ENCODE measurements around the gene TRIM8. TPM values are rescaled to one million over a fixed set of nuclear protein-coding genes. Genes with fewer than 3 reads are reported as not detected.
A peak's percentile ranks its signal among the peaks of the same experiment; 100 is the strongest.

TRIM8 gene
- total RNA-seq, 1 experiment from 2014 or later: 91.6 TPM

GRCh38 chr10:102669206-102670064, 25.2 kb downstream of the TRIM8 start (continued):
- TF ChIP-seq, protein P1, sequence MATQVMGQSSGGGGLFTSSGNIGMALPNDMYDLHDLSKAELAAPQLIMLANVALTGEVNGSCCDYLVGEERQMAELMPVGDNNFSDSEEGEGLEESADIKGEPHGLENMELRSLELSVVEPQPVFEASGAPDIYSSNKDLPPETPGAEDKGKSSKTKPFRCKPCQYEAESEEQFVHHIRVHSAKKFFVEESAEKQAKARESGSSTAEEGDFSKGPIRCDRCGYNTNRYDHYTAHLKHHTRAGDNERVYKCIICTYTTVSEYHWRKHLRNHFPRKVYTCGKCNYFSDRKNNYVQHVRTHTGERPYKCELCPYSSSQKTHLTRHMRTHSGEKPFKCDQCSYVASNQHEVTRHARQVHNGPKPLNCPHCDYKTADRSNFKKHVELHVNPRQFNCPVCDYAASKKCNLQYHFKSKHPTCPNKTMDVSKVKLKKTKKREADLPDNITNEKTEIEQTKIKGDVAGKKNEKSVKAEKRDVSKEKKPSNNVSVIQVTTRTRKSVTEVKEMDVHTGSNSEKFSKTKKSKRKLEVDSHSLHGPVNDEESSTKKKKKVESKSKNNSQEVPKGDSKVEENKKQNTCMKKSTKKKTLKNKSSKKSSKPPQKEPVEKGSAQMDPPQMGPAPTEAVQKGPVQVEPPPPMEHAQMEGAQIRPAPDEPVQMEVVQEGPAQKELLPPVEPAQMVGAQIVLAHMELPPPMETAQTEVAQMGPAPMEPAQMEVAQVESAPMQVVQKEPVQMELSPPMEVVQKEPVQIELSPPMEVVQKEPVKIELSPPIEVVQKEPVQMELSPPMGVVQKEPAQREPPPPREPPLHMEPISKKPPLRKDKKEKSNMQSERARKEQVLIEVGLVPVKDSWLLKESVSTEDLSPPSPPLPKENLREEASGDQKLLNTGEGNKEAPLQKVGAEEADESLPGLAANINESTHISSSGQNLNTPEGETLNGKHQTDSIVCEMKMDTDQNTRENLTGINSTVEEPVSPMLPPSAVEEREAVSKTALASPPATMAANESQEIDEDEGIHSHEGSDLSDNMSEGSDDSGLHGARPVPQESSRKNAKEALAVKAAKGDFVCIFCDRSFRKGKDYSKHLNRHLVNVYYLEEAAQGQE (IDR thresholded peaks at IDR 0.05; ENCODE audit: low read depth): no peak
- TF ChIP-seq TCF7L2 (IDR thresholded peaks at IDR 0.05; ENCODE audit: borderline replicate concordance, extremely low read depth, insufficient read depth, insufficient read length): no peak
- no peak for TF ChIP-seq EZH2 (IDR thresholded peaks at IDR 0.05)
- no peak for TF ChIP-seq SIN3A (IDR thresholded peaks at IDR 0.05; ENCODE audit: low read depth)
- TF ChIP-seq SRF (IDR thresholded peaks at IDR 0.05; ENCODE audit: low read depth): no peak
- no peak for TF ChIP-seq ELF1 (IDR thresholded peaks at IDR 0.05; ENCODE audit: borderline replicate concordance, low read depth)
- TF ChIP-seq CEBPB (IDR thresholded peaks at IDR 0.05; ENCODE audit: low read depth): no peak
- no peak for TF ChIP-seq EZH2phosphoT487 (IDR thresholded peaks at IDR 0.05; ENCODE audit: borderline replicate concordance)
- TF ChIP-seq, protein P2, sequence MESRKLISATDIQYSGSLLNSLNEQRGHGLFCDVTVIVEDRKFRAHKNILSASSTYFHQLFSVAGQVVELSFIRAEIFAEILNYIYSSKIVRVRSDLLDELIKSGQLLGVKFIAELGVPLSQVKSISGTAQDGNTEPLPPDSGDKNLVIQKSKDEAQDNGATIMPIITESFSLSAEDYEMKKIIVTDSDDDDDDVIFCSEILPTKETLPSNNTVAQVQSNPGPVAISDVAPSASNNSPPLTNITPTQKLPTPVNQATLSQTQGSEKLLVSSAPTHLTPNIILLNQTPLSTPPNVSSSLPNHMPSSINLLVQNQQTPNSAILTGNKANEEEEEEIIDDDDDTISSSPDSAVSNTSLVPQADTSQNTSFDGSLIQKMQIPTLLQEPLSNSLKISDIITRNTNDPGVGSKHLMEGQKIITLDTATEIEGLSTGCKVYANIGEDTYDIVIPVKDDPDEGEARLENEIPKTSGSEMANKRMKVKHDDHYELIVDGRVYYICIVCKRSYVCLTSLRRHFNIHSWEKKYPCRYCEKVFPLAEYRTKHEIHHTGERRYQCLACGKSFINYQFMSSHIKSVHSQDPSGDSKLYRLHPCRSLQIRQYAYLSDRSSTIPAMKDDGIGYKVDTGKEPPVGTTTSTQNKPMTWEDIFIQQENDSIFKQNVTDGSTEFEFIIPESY (IDR thresholded peaks at IDR 0.05; ENCODE audit: extremely low read depth, insufficient replicate concordance, low read length): peak; percentile 5
- TF ChIP-seq POLR2AphosphoS5 (IDR thresholded peaks at IDR 0.05; ENCODE audit: low read depth, low read length): no peak
